Heart right ventricle (tissue), 16 donors: Measurements from ENCODE around the gene EIF6. TPM values are rescaled to one million over a fixed set of nuclear protein-coding genes. Genes with fewer than 3 reads are reported as not detected.
"Not testable (repeated sequence)": the region's sequence is repeated elsewhere in the genome, so short reads cannot be mapped to it uniquely, and the experiment has no call there.

ENCODE experiments used
- ATAC-seq, 8 donors: fragments of 200-7000 bp; cut with Tn5 transposase; one replicate each; pipeline ENCODE4 v1.9.1; 2020; ENCODE audit warnings: mild to moderate bottlenecking in 8 of 8, moderate library complexity in 8 of 8, moderate number of reproducible peaks in 1 of 8
- DNase-seq, 2 donors: peaks; one replicate each; pipeline ENCODE4 v3.0.0-alpha.2; 2020
- H3K27ac ChIP-seq, 10 donors: fragments of 200-600 bp; sonication (generic) in 2 of 10; one replicate each; pipeline versions ENCODE4 v1.5.0 to v1.8.0; 2020 to 2022; ENCODE audit warnings: mild to moderate bottlenecking in 3 of 10
- H3K27me3 ChIP-seq, 7 donors: fragments of 200-600 bp; one replicate each; pipeline ENCODE4 v1.8.0; 2021 to 2022; ENCODE audit warnings: mild to moderate bottlenecking in 2 of 7
- H3K36me3 ChIP-seq, 9 donors: fragments of 200-600 bp; sonication (generic) in 1 of 9; one replicate each; pipeline versions ENCODE4 v1.5.0 to v1.8.0; 2020 to 2022; ENCODE audit warnings: mild to moderate bottlenecking in 2 of 9
- H3K4me1 ChIP-seq, 9 donors: fragments of 200-600 bp; sonication (generic) in 1 of 9; one replicate each; pipeline versions ENCODE4 v1.5.0 to v1.8.0; 2020 to 2022; ENCODE audit warnings: mild to moderate bottlenecking in 4 of 9
- H3K4me3 ChIP-seq, 10 donors: fragments of 200-600 bp; sonication (generic) in 2 of 10; one replicate each; pipeline versions ENCODE4 v1.5.0 to v1.8.0; 2020 to 2022; ENCODE audit warnings: mild to moderate bottlenecking in 7 of 10, moderate library complexity in 2 of 10
- H3K9me3 ChIP-seq, 11 donors: fragments of 200-600 bp in 10 of 11; sonication (generic) in 2 of 11; one replicate each; pipeline versions ENCODE4 v1.5.0 to v1.8.0; 2013 to 2022; ENCODE audit warnings: mild to moderate bottlenecking in 2 of 11, control low read depth in 1 of 11, moderate library complexity in 1 of 11
- WGBS, 2 donors: extraction: QIAGEN DNeasy Blood & Tissue Kit; methylation state at CpG; one replicate each; pipeline ENCODE4 v1.1.7; 2013; ENCODE audit warnings: inconsistent platforms in 1 of 2; 5-methylcytosine and 5-hydroxymethylcytosine counted together
- intact Hi-C, 10 donors: fragments of 100-400 bp; cut with DNase I; formaldehyde crosslinking; loops; one replicate each; pipeline versions ENCODE4 v1.11.1 to v1.14.2; 2022
- polyA plus RNA-seq, 2 donors: library from polyadenylated mRNA; stranded (reverse); fragments of 200-250 nt; gene quantifications; one replicate each; pipeline ENCODE4 v1.2.3, GENCODE V29; 2013
- total RNA-seq, 10 donors: library from RNA; stranded (reverse); fragmentation: NEBNext Ultra II Directional in 3 of 10; extraction: Animal tissue kit (Norgen Biotek cat#: 25700) in 3 of 10; gene quantifications; one replicate each; pipeline versions ENCODE4 v1.2.1 to v1.2.4, GENCODE V29; 2021 to 2023
- TF ChIP-seq, protein P1 (sequence below), 9 donors: fragments of 200-600 bp; sonication (generic) in 2 of 9; IDR thresholded peaks; one replicate each; pipeline versions ENCODE4 v1.5.0 to v1.8.0; 2021 to 2022; ENCODE audit warnings: antibody characterized with exemption in 9 of 9, mild to moderate bottlenecking in 5 of 9, moderate library complexity in 1 of 9
- donor health status: Arrhythmogenic right ventricular cardiomyopathy.
- donor health status: ischemic (EF 13 %, LVEDD 7.1; RV severe dilation, severe dysfunction).
- donor health status: healthy with polysubstance abuse.
- donor health status: DM: no; HTN: yes; CAD: no.
- donor health status: DM: no; HTN: no; CAD: no.
- donor health status: ischemic (EF 25% LVEDD 6.9; RV normal size, moderate dysfunction).
- donor health status: ischemic (EF 25% LVEDD 5.7; RV mildly dilated, moderate dysfunction).
- donor health status: healthy.
- donor health status: DM: yes; HTN: yes; CAD: no.
- donor health status: Ischemic cardiomyopathy.
- donor health status: ischemic (EF 35%, LVEDD 5.7; RV mildly dilated, moderate dysfunction).
- donor health status: nonischemic (EF 11% LVEDD 7.7; RV severe dilation, severe dysfunction).
- donor health status: DM: yes; HTN: yes; CAD: no.
- donor health status: PGD.
- donor health status: ischemic (EF 29% LVEDD 5.4; RV normal size, mild dysfunction).
- donor health status: nonischemic (EF 23%, LVEDD 6.1; RV moderate dilation, normal function).

The EIF6 gene
- total and polyA plus RNA-seq, 12 donors = 28.2 to 155 (median 39.0) TPM

DNA sequence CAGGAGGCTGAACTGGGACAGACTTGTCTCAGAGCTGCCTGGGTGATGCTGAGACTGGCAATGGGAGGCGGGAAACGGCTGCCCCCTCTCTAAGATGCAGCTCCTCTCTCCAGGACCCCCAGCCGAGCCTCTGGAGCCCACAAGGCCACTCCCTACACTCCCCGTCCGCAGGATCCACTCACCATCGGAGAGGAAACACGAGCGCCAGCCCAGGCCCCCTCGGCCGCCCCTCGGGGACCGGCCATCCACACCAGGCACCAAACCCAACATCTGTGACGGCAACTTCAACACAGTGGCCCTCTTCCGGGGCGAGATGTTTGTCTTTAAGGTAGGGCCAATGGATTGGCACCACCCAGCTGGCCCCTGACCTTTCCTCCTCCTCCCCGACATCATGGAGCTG lies 17.5 kb downstream of the EIF6 start:
- H3K9me3 ChIP-seq = no peaks in the 10 kb centered on the region
- H3K4me1 ChIP-seq = peaks cover 0 to 22% (median 9%) of the 10 kb centered on the region in 9 donors
- H3K4me3 ChIP-seq = no peak overlapping the region
- peaks cover 0 to 76% (median 21%) of the 10 kb centered on the region in 9 donors for H3K36me3 ChIP-seq
- intact Hi-C loops = loop anchor here in 4 of 10 donors (5.0 to 10.0 kb wide), 5 partner anchors 120 to 432 kb away; partner anchors contain the start of genes EDEM2 (in 3 of the 4) and TRPC4AP (in 1 of the 4)
- TF ChIP-seq, protein P1, sequence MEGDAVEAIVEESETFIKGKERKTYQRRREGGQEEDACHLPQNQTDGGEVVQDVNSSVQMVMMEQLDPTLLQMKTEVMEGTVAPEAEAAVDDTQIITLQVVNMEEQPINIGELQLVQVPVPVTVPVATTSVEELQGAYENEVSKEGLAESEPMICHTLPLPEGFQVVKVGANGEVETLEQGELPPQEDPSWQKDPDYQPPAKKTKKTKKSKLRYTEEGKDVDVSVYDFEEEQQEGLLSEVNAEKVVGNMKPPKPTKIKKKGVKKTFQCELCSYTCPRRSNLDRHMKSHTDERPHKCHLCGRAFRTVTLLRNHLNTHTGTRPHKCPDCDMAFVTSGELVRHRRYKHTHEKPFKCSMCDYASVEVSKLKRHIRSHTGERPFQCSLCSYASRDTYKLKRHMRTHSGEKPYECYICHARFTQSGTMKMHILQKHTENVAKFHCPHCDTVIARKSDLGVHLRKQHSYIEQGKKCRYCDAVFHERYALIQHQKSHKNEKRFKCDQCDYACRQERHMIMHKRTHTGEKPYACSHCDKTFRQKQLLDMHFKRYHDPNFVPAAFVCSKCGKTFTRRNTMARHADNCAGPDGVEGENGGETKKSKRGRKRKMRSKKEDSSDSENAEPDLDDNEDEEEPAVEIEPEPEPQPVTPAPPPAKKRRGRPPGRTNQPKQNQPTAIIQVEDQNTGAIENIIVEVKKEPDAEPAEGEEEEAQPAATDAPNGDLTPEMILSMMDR (IDR thresholded peaks at IDR 0.05) = no peak
- no peak overlapping the region for H3K27ac ChIP-seq
- ATAC-seq = no peak
- WGBS, 2 donors = 89 to 91% methylated on average over 16 of the region's 16 CpGs
- DNase-seq = no peak
- no peaks in the 10 kb centered on the region for H3K27me3 ChIP-seq

DNA sequence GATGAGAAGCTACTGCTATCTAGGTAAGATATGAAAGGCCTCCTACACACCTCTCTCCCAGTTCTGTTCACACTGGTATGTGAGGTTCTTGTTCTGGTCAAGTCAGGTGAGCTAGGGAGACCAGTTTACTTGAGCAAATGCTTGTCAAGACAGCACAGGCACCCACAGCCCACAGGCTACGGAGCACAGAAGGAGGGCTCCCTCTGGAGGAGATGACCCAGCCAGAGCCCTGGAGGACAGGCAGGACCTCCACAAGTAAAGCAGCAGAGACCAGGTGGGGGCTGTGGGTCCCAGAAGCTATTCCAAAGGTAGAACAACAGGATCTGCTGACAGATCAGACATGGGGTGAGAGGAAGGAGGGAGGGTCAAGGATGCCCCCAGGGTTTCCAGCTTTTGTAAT lies 19.8 kb downstream of the EIF6 start:
- Histone ChIP-seq H3K9me3 (no peaks in the 10 kb centered on the region), H3K36me3 (peaks cover 0 to 64% (median 9%) of the 10 kb centered on the region in 9 donors), H3K4me1 (peaks cover 0 to 22% (median 9%) of the 10 kb centered on the region in 9 donors), H3K27ac (no peak overlapping the region), H3K27me3 (no peaks in the 10 kb centered on the region), H3K4me3 (no peak overlapping the region)
- no peak for ATAC-seq
- intact Hi-C loops = loop anchor here in 4 of 10 donors (5.0 to 10.0 kb wide), 5 partner anchors 117 to 430 kb away; partner anchors contain the start of genes EDEM2 (in 3 of the 4) and TRPC4AP (in 1 of the 4)
- TF ChIP-seq, protein P1 (IDR thresholded peaks at IDR 0.05) = peak in 2 of 9 donors; percentile 10 to 19
- no peak for DNase-seq
- 79 to 82% methylated on average over 1 of the region's 1 CpG for WGBS, 2 donors

DNA sequence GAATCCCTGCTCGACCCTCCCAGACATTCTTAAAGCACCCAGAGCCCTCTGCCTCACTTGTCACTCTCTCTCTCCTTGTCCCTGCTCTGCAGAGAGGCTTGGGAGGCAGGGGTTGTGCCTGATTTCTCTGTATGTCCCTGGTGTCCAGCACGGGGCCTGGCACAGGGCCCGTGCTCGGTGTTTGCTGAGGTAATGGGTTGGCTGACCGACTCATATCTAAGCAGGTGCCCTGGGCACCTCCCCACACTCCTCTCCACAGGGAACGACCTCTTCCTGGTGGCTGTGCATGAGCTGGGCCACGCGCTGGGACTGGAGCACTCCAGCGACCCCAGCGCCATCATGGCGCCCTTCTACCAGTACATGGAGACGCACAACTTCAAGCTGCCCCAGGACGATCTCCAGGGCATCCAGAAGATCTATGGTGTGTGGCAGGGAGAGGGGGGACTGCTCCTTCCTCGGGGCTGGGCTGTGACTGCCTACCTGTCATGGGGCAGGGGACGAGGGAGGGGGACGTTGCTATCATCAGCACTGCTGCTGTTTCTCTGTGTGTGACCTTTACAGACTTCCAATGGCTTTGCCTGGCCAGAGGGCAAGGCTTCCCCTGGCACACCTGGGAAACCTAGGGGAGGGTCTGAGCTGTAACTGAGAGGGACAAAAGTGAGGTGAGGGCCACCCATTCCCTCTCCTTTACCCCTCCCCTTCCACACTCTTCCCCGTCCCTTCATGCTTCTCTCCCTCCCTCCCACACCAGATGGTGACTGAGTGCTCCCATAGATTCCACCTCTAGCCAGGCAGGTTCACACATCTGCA lies 20.8 kb downstream of the EIF6 start:
- H3K9me3 ChIP-seq = no peaks in the 10 kb centered on the region
- 71 to 72% methylated on average over 17 of the region's 17 CpGs for WGBS, 2 donors
- intact Hi-C loops = loop anchor here in 3 of 10 donors (10.0 kb wide), 3 partner anchors 119 to 429 kb away; partner anchors contain the start of genes EDEM2 (in 2 of the 3) and TRPC4AP (in 1 of the 3)
- TF ChIP-seq, protein P1 (IDR thresholded peaks at IDR 0.05) = no peak
- peaks cover 0 to 15% (median 9%) of the 10 kb centered on the region in 9 donors for H3K4me1 ChIP-seq
- peak overlapping the region in 5 of 10 donors; percentile 65 to 77 (median 68) for H3K27ac ChIP-seq
- peaks cover 0 to 54% (median 4%) of the 10 kb centered on the region in 9 donors for H3K36me3 ChIP-seq
- H3K4me3 ChIP-seq = no peak overlapping the region
- DNase-seq (no peak), ATAC-seq (peak in 7 of 8 donors; percentile 45 to 84 (median 64))
- no peaks in the 10 kb centered on the region for H3K27me3 ChIP-seq

DNA sequence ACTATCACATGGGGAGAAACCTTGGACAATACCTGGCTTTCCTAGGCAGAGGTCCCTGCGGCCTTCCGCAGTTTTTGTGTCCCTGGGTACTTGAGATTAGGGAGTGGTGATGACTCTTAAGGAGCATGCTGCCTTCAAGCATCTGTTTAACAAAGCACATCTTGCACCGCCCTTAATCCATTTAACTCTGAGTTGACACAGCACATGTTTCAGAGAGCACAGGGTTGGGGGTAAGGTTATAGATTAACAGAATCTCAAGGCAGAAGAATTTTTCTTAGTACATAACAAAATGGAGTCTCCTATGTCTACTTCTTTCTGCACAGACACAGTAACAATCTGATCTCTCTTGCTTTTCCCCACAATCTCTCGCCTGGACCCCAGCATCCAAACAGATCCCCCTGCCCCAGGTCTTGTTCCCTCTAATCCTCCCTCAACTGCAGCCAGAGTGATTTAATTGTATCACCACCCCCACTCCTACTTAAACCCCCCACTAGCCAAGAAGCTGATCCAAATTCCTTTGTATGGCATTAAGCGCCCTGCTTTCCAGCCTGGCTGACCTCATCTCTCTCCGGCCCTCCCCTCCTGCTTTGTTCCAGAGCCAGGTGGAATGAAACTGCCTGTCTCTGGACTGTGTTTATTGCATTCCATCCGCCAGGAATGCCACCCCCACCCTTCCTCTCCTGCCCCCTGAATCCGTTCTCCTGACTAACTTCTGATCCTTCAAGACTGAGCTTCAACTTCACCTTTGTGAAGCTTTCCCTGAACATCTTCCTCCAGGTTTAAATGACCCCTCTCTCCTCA lies 21.6 kb downstream of the EIF6 start:
- WGBS, 2 donors = 39 to 55% methylated on average over 5 of the region's 8 CpGs
- not testable (repeated sequence) for DNase-seq, H3K9me3 ChIP-seq, H3K27me3 ChIP-seq, H3K4me3 ChIP-seq
- H3K27ac ChIP-seq = peak overlapping the region in 5 of 10 donors; percentile 65 to 77 (median 68)
- intact Hi-C loops = loop anchor here in 3 of 10 donors (10.0 kb wide), 3 partner anchors 118 to 428 kb away; partner anchors contain the start of genes EDEM2 (in 2 of the 3) and TRPC4AP (in 1 of the 3)
- peaks cover 0 to 18% (median 9%) of the 10 kb centered on the region in 9 donors for H3K4me1 ChIP-seq
- peaks cover 0 to 45% (median 0%) of the 10 kb centered on the region in 9 donors for H3K36me3 ChIP-seq
- TF ChIP-seq, protein P1 (IDR thresholded peaks at IDR 0.05) = peak in 1 of 9 donors; percentile 11
- ATAC-seq = peak in 7 of 8 donors; percentile 35 to 90 (median 84)

DNA sequence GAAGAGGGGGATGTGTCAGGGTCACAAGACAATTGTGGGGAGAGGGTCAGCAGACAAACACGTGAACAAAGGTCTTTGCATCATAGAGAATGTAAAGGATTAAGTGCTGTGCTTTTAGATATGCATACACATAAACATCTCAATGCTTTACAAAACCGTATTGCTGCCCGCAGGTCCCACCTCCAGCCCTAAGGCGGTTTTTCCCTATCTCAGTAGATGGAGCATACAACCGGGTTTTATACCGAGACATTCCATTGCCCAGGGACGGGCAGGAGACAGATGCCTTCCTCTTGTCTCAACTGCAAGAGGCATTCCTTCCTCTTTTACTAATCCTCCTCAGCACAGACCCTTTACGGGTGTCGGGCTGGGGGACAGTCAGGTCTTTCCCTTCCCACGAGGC lies 22.3 kb downstream of the EIF6 start:
- H3K4me3 ChIP-seq, H3K27ac ChIP-seq, H3K27me3 ChIP-seq, H3K9me3 ChIP-seq, ATAC-seq, DNase-seq: not testable (repeated sequence)
- intact Hi-C loops = loop anchor here in 3 of 10 donors (10.0 kb wide), 3 partner anchors 118 to 428 kb away; partner anchors contain the start of genes EDEM2 (in 2 of the 3) and TRPC4AP (in 1 of the 3)
- 84 to 86% methylated on average over 7 of the region's 10 CpGs for WGBS, 2 donors
- Histone ChIP-seq H3K4me1 (peaks cover 0 to 24% (median 12%) of the 10 kb centered on the region in 9 donors), H3K36me3 (peaks cover 0 to 39% (median 0%) of the 10 kb centered on the region in 9 donors)
